ENCODE results near the gene GPR157.
"Not testable (repeated sequence)": the region's sequence is repeated elsewhere in the genome, so short reads cannot be mapped to it uniquely, and the experiment has no call there.

GPR157 gene

DNA sequence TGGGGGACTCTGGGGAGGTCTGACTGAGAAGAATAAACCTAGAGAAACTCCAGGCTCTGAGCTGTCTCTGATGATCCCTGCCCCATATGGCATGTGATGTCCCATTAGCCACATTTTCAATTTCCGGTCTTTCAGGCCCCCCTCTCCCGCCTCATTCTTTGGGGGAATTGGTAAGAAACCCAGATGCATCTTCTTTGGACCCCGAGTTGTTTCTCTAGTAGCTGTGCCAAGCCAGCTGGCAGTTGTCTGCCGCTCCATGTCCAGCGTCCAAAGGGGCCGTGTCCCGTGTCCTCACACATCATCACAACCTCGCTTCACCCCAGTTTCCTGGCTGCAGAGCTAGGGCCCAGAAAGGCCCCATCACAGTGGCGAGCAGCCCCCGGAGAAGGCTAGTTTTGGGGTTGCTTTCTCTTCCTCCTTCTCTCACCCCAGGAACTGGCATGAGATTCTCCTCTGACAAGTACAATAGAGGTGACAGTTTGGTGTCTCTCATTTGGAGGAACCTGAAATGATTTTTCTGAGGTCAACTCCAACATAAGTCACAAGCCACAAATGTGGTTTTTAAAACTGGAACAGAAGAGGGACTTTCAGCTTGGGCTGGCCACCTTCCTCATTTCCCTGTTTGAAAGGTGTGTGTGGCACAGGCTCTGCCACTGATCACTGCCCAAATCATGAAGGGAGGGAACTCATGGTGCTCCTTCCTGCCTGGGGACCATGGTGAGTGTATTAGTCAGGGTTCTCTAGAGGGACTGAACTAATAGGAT lies 6.4 kb upstream of the GPR157 start:
- no peaks in the 10 kb centered on the region for H3K9me3 ChIP-seq (ENCODE audit: control insufficient read depth, insufficient read depth, low read length)
- H3K36me3 ChIP-seq (ENCODE audit: insufficient read depth, low read length), result no peaks in the 10 kb centered on the region

DNA sequence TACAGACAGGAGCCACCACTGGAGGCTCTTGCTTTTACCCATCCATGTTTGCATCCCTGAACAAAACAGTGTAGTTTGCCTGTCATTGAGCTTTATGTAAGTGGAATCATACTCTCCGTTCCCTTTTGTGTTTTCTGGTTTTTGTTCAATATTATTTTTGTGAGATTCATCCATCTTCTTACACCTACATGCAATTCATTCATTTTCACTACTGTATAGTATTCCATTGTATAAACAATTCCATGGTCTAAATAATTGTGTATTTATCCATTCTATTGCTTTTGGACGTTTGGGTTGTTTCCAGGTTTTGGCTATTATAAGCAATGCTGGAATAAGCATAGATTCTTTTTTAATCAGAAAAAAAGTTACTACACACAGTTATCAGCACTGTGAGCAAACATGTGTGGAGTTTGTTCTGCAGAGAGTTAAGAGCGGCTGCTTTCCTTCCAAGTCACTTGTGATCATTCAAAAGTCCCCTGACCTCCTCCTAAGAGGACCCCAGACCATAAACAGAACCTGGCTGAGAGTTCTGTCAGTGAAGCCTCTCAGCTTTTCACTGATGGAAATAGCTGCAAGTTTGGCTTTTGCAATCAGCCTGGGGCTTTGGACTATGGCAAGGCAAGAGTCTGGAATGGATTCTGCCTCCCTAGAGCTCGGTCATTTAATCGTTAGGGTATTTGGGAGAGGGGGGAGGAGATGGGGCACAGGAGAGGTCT lies 5.1 kb upstream of the GPR157 start:
- Histone ChIP-seq H3K36me3 (ENCODE audit: insufficient read depth, low read length) (no peaks in the 10 kb centered on the region), H3K9me3 (ENCODE audit: control insufficient read depth, insufficient read depth, low read length) (no peaks in the 10 kb centered on the region), H3K9ac (ENCODE audit: low read depth, low read length) (no peak overlapping the region), H3K4me1 (ENCODE audit: insufficient read depth, low read length) (no peaks in the 10 kb centered on the region)

More for the DNA sequence above, 6.4 kb upstream of the GPR157 start:
- H3K4me1 ChIP-seq (ENCODE audit: insufficient read depth, low read length), result no peaks in the 10 kb centered on the region
- no peak overlapping the region for H3K9ac ChIP-seq (ENCODE audit: low read depth, low read length)

DNA sequence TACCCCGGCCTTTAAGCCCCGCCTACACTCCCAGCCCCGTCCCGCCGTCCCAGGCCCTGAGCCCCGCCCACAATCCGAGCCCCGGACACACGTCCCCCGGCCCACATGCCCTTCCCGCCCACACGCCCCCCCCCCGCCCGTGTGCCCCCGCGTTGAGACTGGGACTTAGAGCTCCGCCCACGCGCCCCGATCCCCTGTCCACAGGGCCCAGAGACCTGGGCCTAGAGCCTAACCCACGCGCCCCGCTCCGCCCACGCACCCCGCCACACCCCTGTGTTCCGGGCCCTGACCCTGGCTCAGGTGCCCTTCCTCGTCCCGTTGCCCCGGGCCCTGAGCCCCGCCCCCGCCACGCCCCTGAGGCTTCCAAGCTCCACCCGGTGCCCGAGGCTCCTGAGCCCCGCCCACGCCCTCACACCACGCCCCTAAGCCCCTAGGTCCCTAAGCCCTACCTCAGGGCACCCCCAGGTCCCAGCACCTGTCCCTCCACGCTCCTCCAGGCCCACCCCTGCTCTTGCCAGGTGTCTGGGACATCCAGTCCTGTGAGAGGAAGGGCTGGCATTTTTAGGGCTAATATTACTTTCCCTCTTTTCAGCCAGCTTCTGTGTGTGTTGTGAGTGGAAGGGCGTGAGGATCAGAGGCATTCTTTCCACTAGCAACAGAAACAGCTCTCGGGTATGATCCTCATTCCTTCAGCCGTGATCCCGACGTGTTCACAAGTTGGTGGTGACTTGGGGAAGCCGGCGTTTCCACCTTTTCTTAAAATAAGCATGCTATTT lies 552 bp upstream of the GPR157 start:
- Histone ChIP-seq H3K9me3 (ENCODE audit: control insufficient read depth, insufficient read depth, low read length) (no peaks in the 10 kb centered on the region), H3K9ac (ENCODE audit: low read depth, low read length) (peak overlapping the region; percentile 43; the same call in 1 of the 2 replicates), H3K4me1 (ENCODE audit: insufficient read depth, low read length) (no peaks in the 10 kb centered on the region), H3K36me3 (ENCODE audit: insufficient read depth, low read length) (no peaks in the 10 kb centered on the region)

DNA sequence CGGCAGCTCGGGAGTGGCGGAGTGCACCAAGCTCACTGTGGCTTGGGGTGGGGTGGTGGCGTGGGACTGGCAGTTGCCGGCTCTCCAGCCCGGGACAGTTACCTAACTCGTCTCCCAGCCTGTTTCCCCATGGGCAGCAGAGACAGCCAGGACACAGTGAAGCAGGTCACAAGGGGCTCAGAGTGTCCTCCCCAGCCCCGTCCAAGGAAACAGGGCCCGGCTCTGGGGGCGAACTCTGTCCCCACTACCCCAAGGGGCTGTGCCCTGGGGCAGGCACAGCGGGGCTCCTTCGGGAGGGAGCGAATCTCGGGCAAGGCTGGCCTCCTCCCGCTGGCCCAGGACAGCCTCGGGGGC lies 759 bp downstream of the GPR157 start:
- Histone ChIP-seq H3K9me3 (ENCODE audit: control insufficient read depth, insufficient read depth, low read length) (no peaks in the 10 kb centered on the region), H3K36me3 (ENCODE audit: insufficient read depth, low read length) (no peaks in the 10 kb centered on the region), H3K9ac (ENCODE audit: low read depth, low read length) (peak overlapping the region; percentile 74; the same call in 1 of the 2 replicates), H3K4me1 (ENCODE audit: insufficient read depth, low read length) (no peaks in the 10 kb centered on the region)

DNA sequence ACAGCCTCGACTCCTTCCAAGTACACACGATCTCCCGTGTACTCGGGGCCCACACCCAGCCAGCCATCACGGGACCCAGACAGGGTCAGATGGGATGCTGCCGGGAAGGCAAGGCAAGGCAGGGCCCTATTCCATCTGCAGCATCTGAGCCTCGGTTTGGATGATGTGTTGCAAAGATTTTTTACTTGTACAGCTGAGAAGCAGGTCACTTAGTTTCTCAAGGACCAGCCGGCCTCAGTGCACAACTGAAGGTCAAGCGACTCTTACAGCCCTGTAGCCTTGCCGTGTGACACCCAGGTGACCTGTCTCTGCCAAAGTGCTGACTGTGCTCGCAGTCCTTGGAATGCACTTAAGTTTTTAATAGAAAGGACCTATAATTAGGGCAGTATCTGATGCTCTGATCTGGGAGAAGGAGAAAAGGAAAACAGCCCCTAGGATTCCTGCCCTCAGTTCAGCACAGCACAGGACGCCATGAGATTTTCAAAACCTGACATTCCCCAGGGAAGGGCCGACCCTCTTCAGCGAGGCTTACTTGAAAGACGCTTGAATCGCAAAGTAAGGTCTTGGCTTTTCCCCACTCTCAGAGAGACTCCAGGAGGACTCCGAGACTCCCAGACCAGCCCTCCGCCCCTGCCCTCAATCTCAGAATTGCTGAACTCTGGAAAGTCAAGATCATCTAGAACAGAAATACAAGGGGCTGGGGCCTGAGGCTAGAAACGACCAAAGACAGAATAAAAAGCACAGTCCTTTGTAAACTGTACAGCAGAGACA lies 1.3 kb downstream of the GPR157 start:
- Histone ChIP-seq H3K36me3 (ENCODE audit: insufficient read depth, low read length) (no peaks in the 10 kb centered on the region), H3K4me1 (ENCODE audit: insufficient read depth, low read length) (no peaks in the 10 kb centered on the region), H3K9ac (ENCODE audit: low read depth, low read length) (peak overlapping the region; percentile 74; the same call in 1 of the 2 replicates), H3K9me3 (ENCODE audit: control insufficient read depth, insufficient read depth, low read length) (no peaks in the 10 kb centered on the region)

DNA sequence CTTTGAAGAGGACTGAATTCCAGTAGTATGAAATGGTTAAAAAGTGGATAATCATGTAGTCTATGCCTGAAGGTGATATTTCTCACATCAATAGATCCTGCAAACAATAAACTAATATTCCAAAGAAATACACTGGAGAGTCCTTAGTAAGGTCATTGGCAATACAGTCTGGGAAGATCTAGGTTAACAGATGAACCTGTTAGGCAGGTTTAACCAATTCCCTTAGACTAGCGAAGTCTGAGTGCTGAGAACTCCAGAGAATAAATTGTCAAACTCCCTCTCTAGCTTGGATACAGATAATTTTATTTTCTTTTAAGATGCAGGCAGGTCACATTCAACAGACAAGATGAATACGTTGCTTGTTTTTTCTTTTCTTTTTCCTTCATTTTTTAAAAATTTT lies 2.4 kb downstream of the GPR157 start:
- no peak overlapping the region for H3K9ac ChIP-seq (ENCODE audit: low read depth, low read length)
- no peaks in the 10 kb centered on the region for H3K9me3 ChIP-seq (ENCODE audit: control insufficient read depth, insufficient read depth, low read length)
- H3K36me3 ChIP-seq (ENCODE audit: insufficient read depth, low read length), result no peaks in the 10 kb centered on the region
- no peaks in the 10 kb centered on the region for H3K4me1 ChIP-seq (ENCODE audit: insufficient read depth, low read length)

DNA sequence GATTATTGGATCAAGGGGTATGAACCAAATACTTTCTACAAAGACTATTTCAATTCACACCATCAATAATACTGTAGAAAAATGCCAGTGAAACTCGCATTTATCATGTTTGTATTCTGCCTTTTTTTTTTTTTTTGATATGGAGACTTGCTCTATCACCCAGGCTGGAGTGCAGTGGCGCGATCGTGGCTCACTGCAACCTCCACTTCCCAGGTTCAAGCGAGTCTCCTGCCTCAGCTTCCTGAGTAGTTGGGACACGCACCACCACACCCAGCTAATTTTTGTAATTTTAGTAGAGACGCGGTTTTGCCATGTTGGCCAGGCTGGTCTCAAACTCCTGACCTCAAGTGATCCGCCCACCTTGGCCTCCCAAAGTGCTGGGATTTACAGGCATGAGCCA lies 3.1 kb downstream of the GPR157 start:
- H3K36me3 ChIP-seq (ENCODE audit: insufficient read depth, low read length); H3K9ac ChIP-seq (ENCODE audit: low read depth, low read length); H3K4me1 ChIP-seq (ENCODE audit: insufficient read depth, low read length); H3K9me3 ChIP-seq (ENCODE audit: control insufficient read depth, insufficient read depth, low read length): not testable (repeated sequence)

DNA sequence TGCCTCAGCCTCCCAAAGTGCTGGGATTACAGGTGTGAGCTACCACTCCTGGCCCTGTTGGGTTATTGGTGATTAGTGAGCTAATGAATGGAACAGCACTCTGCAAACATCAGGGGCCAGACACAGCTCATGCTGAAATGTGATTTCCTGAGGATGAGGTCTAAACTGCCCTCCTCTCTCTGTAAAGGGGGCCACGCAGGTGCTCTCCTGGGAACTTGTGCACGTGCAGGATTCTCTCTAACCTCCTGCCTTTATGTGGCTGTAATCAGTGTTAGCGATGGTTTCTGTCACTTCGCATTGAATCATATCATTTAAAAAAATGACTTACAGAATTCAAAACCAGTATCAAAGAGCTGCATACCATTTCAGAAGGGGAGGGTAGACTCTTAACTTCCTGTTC lies 3.6 kb downstream of the GPR157 start:
- H3K9ac ChIP-seq (ENCODE audit: low read depth, low read length), result no peak overlapping the region
- H3K36me3 ChIP-seq (ENCODE audit: insufficient read depth, low read length), result no peaks in the 10 kb centered on the region
- H3K4me1 ChIP-seq (ENCODE audit: insufficient read depth, low read length), result no peaks in the 10 kb centered on the region
- no peaks in the 10 kb centered on the region for H3K9me3 ChIP-seq (ENCODE audit: control insufficient read depth, insufficient read depth, low read length)

DNA sequence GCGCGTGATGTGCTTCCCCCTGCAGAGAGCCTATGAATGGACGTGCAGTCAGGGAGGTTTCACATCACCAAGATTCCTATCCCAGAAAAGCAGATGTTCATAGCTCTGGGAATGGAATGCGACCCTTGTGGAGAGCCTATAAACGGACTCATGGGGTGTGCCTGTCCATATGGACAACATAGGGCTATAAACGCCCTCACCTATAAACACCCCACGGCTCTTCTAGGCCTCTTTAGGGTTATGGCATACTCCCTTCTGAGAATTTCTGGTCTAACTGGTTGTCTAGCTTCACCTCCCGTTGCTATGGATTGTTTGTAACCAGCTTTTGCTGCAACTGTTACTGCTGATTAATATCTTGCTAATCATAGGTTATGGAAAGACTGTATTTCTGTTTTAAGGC lies 4.5 kb downstream of the GPR157 start:
- H3K9me3 ChIP-seq (ENCODE audit: control insufficient read depth, insufficient read depth, low read length); H3K9ac ChIP-seq (ENCODE audit: low read depth, low read length); H3K36me3 ChIP-seq (ENCODE audit: insufficient read depth, low read length); H3K4me1 ChIP-seq (ENCODE audit: insufficient read depth, low read length): not testable (repeated sequence)

DNA sequence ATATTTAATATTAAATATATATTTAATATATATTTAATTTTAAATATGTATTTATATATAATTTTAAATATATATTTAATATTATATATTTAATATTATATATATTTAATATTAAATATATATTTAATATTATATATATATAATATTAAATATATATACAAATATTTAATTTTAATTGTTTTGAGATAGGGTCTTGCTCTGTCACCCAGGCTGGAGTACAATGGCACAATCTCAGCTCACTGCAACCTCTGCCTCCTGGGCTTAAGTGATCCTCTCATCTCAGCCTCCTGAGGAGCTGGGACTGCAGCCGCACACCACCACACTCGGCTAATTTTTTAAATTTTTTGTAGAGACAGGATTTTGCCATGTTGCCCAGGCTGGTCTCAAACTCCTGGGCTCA lies 5.2 kb downstream of the GPR157 start:
- H3K9ac ChIP-seq (ENCODE audit: low read depth, low read length); H3K9me3 ChIP-seq (ENCODE audit: control insufficient read depth, insufficient read depth, low read length); H3K36me3 ChIP-seq (ENCODE audit: insufficient read depth, low read length); H3K4me1 ChIP-seq (ENCODE audit: insufficient read depth, low read length): not testable (repeated sequence)

DNA sequence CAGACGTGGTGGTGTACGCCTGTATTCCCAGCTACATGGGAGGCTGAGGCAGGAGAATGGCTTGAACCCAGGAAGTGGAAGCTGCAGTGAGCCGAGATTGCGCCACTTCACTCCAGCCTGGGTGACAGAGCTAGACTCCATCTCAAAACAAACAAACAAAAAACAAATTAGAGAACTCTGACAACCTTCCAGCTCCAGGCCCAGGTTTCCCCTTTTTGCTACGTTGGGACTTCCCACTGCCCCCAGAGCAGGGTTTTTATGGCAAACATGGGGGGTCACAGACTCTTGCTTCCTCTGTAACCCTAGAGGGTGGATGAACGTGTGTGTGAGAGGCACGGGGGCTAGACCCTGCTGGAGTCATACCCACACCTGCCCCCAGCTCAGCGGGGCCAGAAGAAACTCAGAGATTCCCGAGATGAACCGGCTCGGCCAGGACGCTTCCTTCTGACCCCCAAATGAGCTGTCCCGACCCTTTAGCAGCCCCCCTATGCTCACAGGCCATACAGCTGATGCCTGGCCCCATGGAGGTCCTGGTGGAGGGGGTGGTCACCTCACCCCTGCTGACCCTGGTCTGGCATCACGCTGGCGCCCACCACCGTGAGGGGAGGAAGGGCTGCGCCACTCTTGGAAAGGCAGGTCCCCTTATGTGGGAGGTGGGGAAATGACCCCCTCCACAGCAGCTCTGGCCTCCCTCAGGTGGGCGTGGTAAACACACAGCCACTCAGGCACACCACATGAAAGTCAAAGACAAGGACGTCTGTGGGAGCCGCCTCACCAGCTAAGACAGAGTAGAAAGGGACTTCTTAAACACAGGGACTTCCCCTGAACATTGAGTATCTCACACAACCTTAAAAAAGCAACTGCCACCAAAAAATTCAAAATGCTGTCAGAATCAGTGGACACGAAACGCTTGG lies 7.1 kb downstream of the GPR157 start:
- H3K9ac ChIP-seq (ENCODE audit: low read depth, low read length), result no peak overlapping the region
- H3K9me3 ChIP-seq (ENCODE audit: control insufficient read depth, insufficient read depth, low read length), result no peaks in the 10 kb centered on the region
- H3K4me1 ChIP-seq (ENCODE audit: insufficient read depth, low read length), result no peaks in the 10 kb centered on the region
- no peaks in the 10 kb centered on the region for H3K36me3 ChIP-seq (ENCODE audit: insufficient read depth, low read length)

DNA sequence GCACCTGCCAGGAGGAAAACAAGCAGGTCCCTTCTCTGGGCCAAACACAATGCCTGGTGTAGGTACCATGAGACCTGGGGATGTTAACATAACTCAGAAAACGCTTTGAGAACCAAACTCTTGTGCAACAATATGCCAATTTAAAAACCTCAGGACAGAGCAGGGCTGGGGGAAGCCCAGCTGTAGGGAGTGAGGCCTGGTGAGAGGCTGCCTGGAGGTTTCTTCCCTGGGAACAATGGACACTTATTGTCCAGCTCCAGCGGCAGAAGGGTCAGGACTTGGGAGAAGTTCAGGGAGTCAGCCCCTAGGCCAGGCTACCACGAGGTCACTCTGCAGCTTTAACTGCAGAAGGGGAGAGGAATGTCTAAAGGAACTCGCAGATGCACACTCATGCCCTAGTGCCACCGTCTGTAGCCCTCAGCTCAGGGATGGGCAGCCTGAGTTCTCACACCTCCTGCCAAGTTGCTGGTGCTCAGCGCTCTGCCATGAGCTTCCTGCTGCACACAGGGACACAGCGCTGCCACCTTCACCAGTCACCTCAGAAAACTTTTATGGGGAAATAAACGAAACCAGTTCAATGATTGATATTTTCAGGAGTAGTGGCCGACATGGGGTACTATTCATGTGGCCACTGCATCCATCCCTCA lies 8.5 kb downstream of the GPR157 start:
- no peaks in the 10 kb centered on the region for H3K9me3 ChIP-seq (ENCODE audit: control insufficient read depth, insufficient read depth, low read length)
- no peaks in the 10 kb centered on the region for H3K36me3 ChIP-seq (ENCODE audit: insufficient read depth, low read length)
- H3K9ac ChIP-seq (ENCODE audit: low read depth, low read length), result no peak overlapping the region
- H3K4me1 ChIP-seq (ENCODE audit: insufficient read depth, low read length), result no peaks in the 10 kb centered on the region

DNA sequence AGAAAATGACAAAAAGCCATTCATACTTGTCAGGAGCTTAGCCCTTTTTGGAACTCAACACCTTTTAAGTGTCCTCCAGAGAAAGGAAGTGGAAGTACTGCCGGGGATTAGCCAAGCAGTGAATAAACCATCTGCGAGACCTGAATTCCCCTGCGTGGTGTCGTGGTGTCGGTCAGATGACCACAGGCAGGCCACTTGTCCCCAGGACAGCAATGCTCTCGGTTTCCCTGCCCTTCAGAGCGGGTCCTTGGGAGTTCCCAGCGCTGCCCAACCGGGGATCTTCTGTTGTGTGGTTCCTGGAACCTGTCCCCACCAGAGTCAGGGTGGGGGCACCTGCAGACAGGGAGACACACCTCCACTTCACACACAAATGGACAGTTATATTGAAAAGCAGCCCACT lies 9.2 kb downstream of the GPR157 start:
- Histone ChIP-seq H3K36me3 (ENCODE audit: insufficient read depth, low read length) (no peaks in the 10 kb centered on the region), H3K9me3 (ENCODE audit: control insufficient read depth, insufficient read depth, low read length) (no peaks in the 10 kb centered on the region), H3K9ac (ENCODE audit: low read depth, low read length) (no peak overlapping the region), H3K4me1 (ENCODE audit: insufficient read depth, low read length) (no peaks in the 10 kb centered on the region)

All from ES-I3 (cell line).